ENCODE measurements around the gene HIP1. TPM values are rescaled to one million over a fixed set of nuclear protein-coding genes. Genes with fewer than 3 reads are reported as not detected.

The HIP1 gene
- total and polyA plus RNA-seq, 2 of the 4 experiments (the other 2 are of a cell fraction) = 6.8 to 10.0 TPM

- no peak for TF ChIP-seq USF2 (IDR thresholded peaks at IDR 0.05; ENCODE audit: low read depth, low read length)
- no peak for TF ChIP-seq NFE2L2 (IDR thresholded peaks at IDR 0.05; ENCODE audit: low read depth, low read length)
These were observed 115.2 kb downstream of the HIP1 start (continued) for GRCh38 chr7:75623390-75624133.

- dilution Hi-C loops (cut with HindIII; ENCODE audit: low sequenced_read_pairs, unreplicated experiment) = no loop called here
- TF ChIP-seq RFX5 (IDR thresholded peaks at IDR 0.05; ENCODE audit: low read depth, low read length) = no peak
- TF ChIP-seq FOS (IDR thresholded peaks at IDR 0.05; ENCODE audit: low read depth, low read length) = no peak
- TF ChIP-seq CHD1 (IDR thresholded peaks at IDR 0.05; ENCODE audit: low read depth, low read length) = no peak
- no peak for TF ChIP-seq CTCF (conservative IDR thresholded peaks at IDR 0.05; ENCODE audit: low read depth, low read length)
- TF ChIP-seq ELK1 (IDR thresholded peaks at IDR 0.05; ENCODE audit: borderline replicate concordance, low read depth, low read length) = no peak
- no peak for TF ChIP-seq MAZ (IDR thresholded peaks at IDR 0.05; ENCODE audit: borderline replicate concordance, low read depth, low read length)
- no peak for TF ChIP-seq POLR2A (IDR thresholded peaks at IDR 0.05; ENCODE audit: low read depth, low read length)
- TF ChIP-seq MXI1 (IDR thresholded peaks at IDR 0.05; ENCODE audit: borderline replicate concordance, low read depth, low read length) = no peak
- no peak for TF ChIP-seq CEBPB (IDR thresholded peaks at IDR 0.05; ENCODE audit: low read depth, low read length)
- TF ChIP-seq BHLHE40 (IDR thresholded peaks at IDR 0.05; ENCODE audit: low read depth, low read length) = no peak
These were observed 117.6 kb downstream of the HIP1 start for GRCh38 chr7:75621124-75621523.

More at GRCh38 chr7:75621124-75621523, 117.6 kb downstream of the HIP1 start:
- no TSS peak for BruUV-seq (replicated peaks)
- Histone ChIP-seq H3K9me1 (ENCODE audit: insufficient read depth, low read length) (peaks cover 6% of the 10 kb centered on the region; the same call in 1 of the 2 replicates), H3K18ac (ENCODE audit: low read depth, low read length) (no peak overlapping the region), H4K91ac (ENCODE audit: insufficient read depth, low read depth, low read length) (no peak overlapping the region), H3K4me3 (ENCODE audit: insufficient read depth, low read depth, low read length) (no peak overlapping the region), H4K8ac (ENCODE audit: low read depth in 2 of 2, low read length in 2 of 2) (no peak overlapping the region), H2BK20ac (ENCODE audit: low read depth, low read length) (no peak overlapping the region), H3K27ac (ENCODE audit: insufficient read depth, low read length) (no peak overlapping the region), H3K56ac (ENCODE audit: extremely low read depth, insufficient read depth, low read length) (no peak overlapping the region), H2BK15ac (ENCODE audit: low read depth, low read length) (no peak overlapping the region), H2BK5ac (ENCODE audit: low read depth, low read length, poor library complexity, severe bottlenecking) (no peak overlapping the region), H3K79me1 (ENCODE audit: low read depth in 1 of 2, low read length in 2 of 2) (peaks cover 0 to 21% of the 10 kb centered on the region in 2 experiments; a peak in 2 of 4 replicates), H2AFZ (replicated peaks; ENCODE audit: low read length, poor library complexity) (no peak overlapping the region), H2AK5ac (ENCODE audit: low read depth, low read length) (no peak overlapping the region), H3K4me2 (ENCODE audit: low read depth, low read length) (no peak overlapping the region), H3K4ac (ENCODE audit: low read depth, low read length) (no peak overlapping the region), H3K27me3 (ENCODE audit: control insufficient read depth, insufficient read depth, low read length) (no peaks in the 10 kb centered on the region), H3K9me3 (ENCODE audit: control insufficient read depth, insufficient read depth, low read length) (no peaks in the 10 kb centered on the region; the same call in 1 of the 2 replicates), H3K4me1 (ENCODE audit: control insufficient read depth, insufficient read depth, low read length) (peaks cover 5% of the 10 kb centered on the region; the same call in 1 of the 2 replicates), H3K9ac (ENCODE audit: low read depth, low read length) (no peak overlapping the region), H3K14ac (replicated peaks; ENCODE audit: low read depth, low read length) (no peak overlapping the region), H4K5ac (ENCODE audit: low read depth, low read length) (no peak overlapping the region), H3K36me3 (ENCODE audit: control insufficient read depth, insufficient read depth, low read length) (no peaks in the 10 kb centered on the region), H3K23ac (ENCODE audit: low read depth, low read length) (no peak overlapping the region), H4K20me1 (ENCODE audit: insufficient read depth, low read length) (no peaks in the 10 kb centered on the region), H2AK9ac (replicated peaks; ENCODE audit: low read depth, low read length, poor library complexity) (no peak overlapping the region), H2BK120ac (ENCODE audit: low read depth, low read length) (no peak overlapping the region)
- no peak for ATAC-seq (ENCODE audit: low read depth)
- CTCF ChIA-PET = no interaction called here
- in situ Hi-C loops (cut with MboI; ENCODE audit: low sequenced_read_pairs) (no loop called here), intact Hi-C loops (cut with micrococcal nuclease) (no loop called here)
- POLR2A ChIA-PET (ENCODE audit: unreplicated experiment) = no interaction called here
- no peak for DNase-seq
- 98% methylated on average over 6 of the region's 9 CpGs; no CpG with 5 or more reads in 1 of the 2 experiments for WGBS, 2 experiments (ENCODE audit: extremely low coverage in 2 of 2, insufficient read length in 1 of 2)
